Body of pancreas (tissue), 4 donors: ENCODE results near the gene TRAPPC4. TPM values are rescaled to one million over a fixed set of nuclear protein-coding genes. Genes with fewer than 3 reads are reported as not detected.
A peak's percentile ranks its signal among the peaks of the same experiment; 100 is the strongest.

Source experiments
- ATAC-seq: fragments of 150-250 bp; one replicate; pipeline ENCODE4 v1.9.1; 2016
- DNase-seq, 4 donors: peaks; one replicate each; pipeline ENCODE4 v3.0.0-alpha.2; 2019
- H3K27ac ChIP-seq, 4 donors: fragments of 200-600 bp; sonication (generic); 1 replicate in 3 of 4; 2 replicates in 1 of 4; pipeline versions ENCODE4 v1.5.1 to v1.6.1; 2016 to 2019; ENCODE audit warnings: mild to moderate bottlenecking in 1 of 4, mixed read lengths in 1 of 4, moderate library complexity in 1 of 4
- H3K27me3 ChIP-seq, 2 donors: fragments of 200-600 bp; sonication (generic); one replicate each; pipeline ENCODE4 v1.6.0; 2016; ENCODE audit warnings: mild to moderate bottlenecking in 1 of 2
- H3K36me3 ChIP-seq, 2 donors: fragments of 200-600 bp; sonication (generic); replicated peaks in 1 of 2; 2 replicates each; pipeline ENCODE4 v1.5.1; 2016; ENCODE audit warnings: low read depth in 2 of 2; ENCODE audit not compliant: insufficient read depth in 1 of 2
- H3K4me1 ChIP-seq: fragments of 200-600 bp; sonication (generic); one replicate; pipeline ENCODE4 v1.6.0; 2016
- H3K4me3 ChIP-seq, 2 donors: fragments of 200-600 bp; sonication (generic); 1 replicate in 1 of 2; 2 replicates in 1 of 2; pipeline ENCODE4 v1.5.1; 2016 to 2019
- H3K9me3 ChIP-seq, 3 donors: fragments of 200-600 bp; sonication (generic); 1 replicate in 2 of 3; 2 replicates in 1 of 3; pipeline ENCODE4 v1.5.1; 2016
- CTCF ChIP-seq, 7 experiments: fragments of 450-650 bp in 4 of 7; fragments of 200-600 bp in 3 of 7; sonication (generic) in 3 of 7; IDR thresholded peaks; one replicate each; pipeline ENCODE4 v1.5.1; 2016 to 2019; ENCODE audit warnings: antibody characterized with exemption in 7 of 7
- POLR2A ChIP-seq, 3 donors: fragments of 450-650 bp; IDR thresholded peaks; one replicate each; pipeline ENCODE4 v1.6.1; 2016; ENCODE audit warnings: antibody characterized with exemption in 3 of 3, mild to moderate bottlenecking in 2 of 3
- WGBS, 2 donors: methylation state at CpG; one replicate each; pipeline ENCODE4 v1.1.5; 2017; 5-methylcytosine and 5-hydroxymethylcytosine counted together
- intact Hi-C: fragments of 100-400 bp; cut with DNase I; formaldehyde crosslinking; loops from one replicate; pipeline ENCODE4 v1.15.1; 2023
- total RNA-seq, 2 donors: library from RNA; depleted of rRNA; stranded (reverse); fragments of >200 nt; gene quantifications; one replicate each; pipeline ENCODE4 v1.1.0, GENCODE V29; 2016

Gene TRAPPC4
- total RNA-seq, 2 donors from 2014 or later, result 26.2 to 39.9 TPM

GRCh38 chr11:118998822-118999221 lies 19.7 kb upstream of the TRAPPC4 start:
- H3K4me1 ChIP-seq, result peaks cover 16% of the 10 kb centered on the region
- WGBS, 2 donors, result 48 to 56% methylated on average over 6 of the region's 6 CpGs
- H3K9me3 ChIP-seq, result no peaks in the 10 kb centered on the region
- intact Hi-C loops, result no loop called here
- H3K4me3 ChIP-seq, result no peak overlapping the region
- no peak for TF ChIP-seq CTCF (IDR thresholded peaks at IDR 0.05)
- TF ChIP-seq POLR2A (IDR thresholded peaks at IDR 0.05), result no peak
- no peak for DNase-seq
- peaks cover 0 to 5% of the 10 kb centered on the region in 2 donors for H3K36me3 ChIP-seq
- no peaks in the 10 kb centered on the region for H3K27me3 ChIP-seq
- peak overlapping the region in 2 of 4 donors; percentile 73 to 76 for H3K27ac ChIP-seq
- ATAC-seq, result no peak

- 75 to 89% methylated on average over 1 of the region's 1 CpG for WGBS, 2 donors
Measured at GRCh38 chr11:119000906-119001305, 17.7 kb upstream of the TRAPPC4 start.

DNA sequence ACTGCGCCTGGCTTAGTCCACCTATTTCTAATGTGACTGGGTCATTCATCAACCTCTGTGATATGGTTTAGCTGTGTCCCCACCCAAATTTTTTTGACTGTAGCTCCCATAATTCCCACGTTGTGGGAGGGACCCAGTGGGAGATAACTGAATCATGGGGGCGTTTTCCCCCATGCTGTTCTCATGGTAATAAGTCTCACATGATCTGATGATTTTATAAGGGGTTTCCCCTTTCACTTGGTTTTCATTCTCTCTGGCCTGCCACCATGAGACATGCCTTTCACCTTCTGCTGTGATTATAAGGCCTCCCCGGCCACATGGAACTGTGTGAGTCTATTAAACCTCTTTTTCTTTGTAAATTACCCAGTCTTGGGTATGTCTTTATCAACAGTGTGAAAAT lies 11.9 kb upstream of the TRAPPC4 start:
- 87 to 95% methylated on average over 4 of the region's 4 CpGs for WGBS, 2 donors
- ATAC-seq, result no peak
- peaks cover 0 to 9% of the 10 kb centered on the region in 2 donors for H3K36me3 ChIP-seq
- H3K4me1 ChIP-seq, result no peaks in the 10 kb centered on the region
- no peak for DNase-seq
- intact Hi-C loops, result no loop called here
- H3K27me3 ChIP-seq, result no peaks in the 10 kb centered on the region
- H3K9me3 ChIP-seq, result no peaks in the 10 kb centered on the region
- no peak for TF ChIP-seq POLR2A (IDR thresholded peaks at IDR 0.05)
- no peak for TF ChIP-seq CTCF (IDR thresholded peaks at IDR 0.05)
- no peak overlapping the region for H3K27ac ChIP-seq
- H3K4me3 ChIP-seq, result no peak overlapping the region

More at GRCh38 chr11:119000906-119001305, 17.7 kb upstream of the TRAPPC4 start:
- no peaks in the 10 kb centered on the region for H3K9me3 ChIP-seq
- intact Hi-C loops, result no loop called here
- H3K4me1 ChIP-seq, result peaks cover 16% of the 10 kb centered on the region
- H3K36me3 ChIP-seq, result peaks cover 0 to 5% of the 10 kb centered on the region in 2 donors
- no peaks in the 10 kb centered on the region for H3K27me3 ChIP-seq
- DNase-seq (no peak), ATAC-seq (no peak)
- TF ChIP-seq POLR2A (IDR thresholded peaks at IDR 0.05) (no peak), CTCF (IDR thresholded peaks at IDR 0.05) (no peak)
- no peak overlapping the region for H3K4me3 ChIP-seq
- H3K27ac ChIP-seq, result no peak overlapping the region

GRCh38 chr11:119011476-119012053 lies 7.0 kb upstream of the TRAPPC4 start:
- 75 to 81% methylated on average over 6 of the region's 6 CpGs for WGBS, 2 donors
- peak in 1 of 4 donors; percentile 14 for DNase-seq
- Histone ChIP-seq H3K36me3 (peaks cover 0 to 11% of the 10 kb centered on the region in 2 donors), H3K27me3 (no peaks in the 10 kb centered on the region), H3K4me3 (no peak overlapping the region), H3K9me3 (no peaks in the 10 kb centered on the region), H3K27ac (no peak overlapping the region), H3K4me1 (peaks cover 14% of the 10 kb centered on the region)
- intact Hi-C loops, result no loop called here
- TF ChIP-seq POLR2A (IDR thresholded peaks at IDR 0.05) (no peak), CTCF (IDR thresholded peaks at IDR 0.05) (no peak)
- ATAC-seq, result no peak

- WGBS, 2 donors, result 75 to 82% methylated on average over 3 of the region's 3 CpGs
- H3K27ac ChIP-seq, result no peak overlapping the region
- H3K9me3 ChIP-seq, result no peaks in the 10 kb centered on the region
- ATAC-seq (no peak), DNase-seq (no peak)
- peaks cover 24% of the 10 kb centered on the region for H3K4me1 ChIP-seq
- intact Hi-C loops, result no loop called here
- no peak overlapping the region for H3K4me3 ChIP-seq
- no peaks in the 10 kb centered on the region for H3K27me3 ChIP-seq
- peaks cover 0 to 7% of the 10 kb centered on the region in 2 donors for H3K36me3 ChIP-seq
- no peak for TF ChIP-seq CTCF (IDR thresholded peaks at IDR 0.05)
- no peak for TF ChIP-seq POLR2A (IDR thresholded peaks at IDR 0.05)
Measured at GRCh38 chr11:119012629-119013170, 5.9 kb upstream of the TRAPPC4 start.
